Ammon's horn (tissue), 1 donor: ENCODE measurements around the gene KCNJ12.
"Not testable (repeated sequence)": the region's sequence is repeated elsewhere in the genome, so short reads cannot be mapped to it uniquely, and the experiment has no call there.

Experiments used
- DNase-seq: peaks from one replicate; pipeline ENCODE4 v3.0.0-alpha.2; 2016; ENCODE audit warnings: low spot score

The KCNJ12 gene

DNA sequence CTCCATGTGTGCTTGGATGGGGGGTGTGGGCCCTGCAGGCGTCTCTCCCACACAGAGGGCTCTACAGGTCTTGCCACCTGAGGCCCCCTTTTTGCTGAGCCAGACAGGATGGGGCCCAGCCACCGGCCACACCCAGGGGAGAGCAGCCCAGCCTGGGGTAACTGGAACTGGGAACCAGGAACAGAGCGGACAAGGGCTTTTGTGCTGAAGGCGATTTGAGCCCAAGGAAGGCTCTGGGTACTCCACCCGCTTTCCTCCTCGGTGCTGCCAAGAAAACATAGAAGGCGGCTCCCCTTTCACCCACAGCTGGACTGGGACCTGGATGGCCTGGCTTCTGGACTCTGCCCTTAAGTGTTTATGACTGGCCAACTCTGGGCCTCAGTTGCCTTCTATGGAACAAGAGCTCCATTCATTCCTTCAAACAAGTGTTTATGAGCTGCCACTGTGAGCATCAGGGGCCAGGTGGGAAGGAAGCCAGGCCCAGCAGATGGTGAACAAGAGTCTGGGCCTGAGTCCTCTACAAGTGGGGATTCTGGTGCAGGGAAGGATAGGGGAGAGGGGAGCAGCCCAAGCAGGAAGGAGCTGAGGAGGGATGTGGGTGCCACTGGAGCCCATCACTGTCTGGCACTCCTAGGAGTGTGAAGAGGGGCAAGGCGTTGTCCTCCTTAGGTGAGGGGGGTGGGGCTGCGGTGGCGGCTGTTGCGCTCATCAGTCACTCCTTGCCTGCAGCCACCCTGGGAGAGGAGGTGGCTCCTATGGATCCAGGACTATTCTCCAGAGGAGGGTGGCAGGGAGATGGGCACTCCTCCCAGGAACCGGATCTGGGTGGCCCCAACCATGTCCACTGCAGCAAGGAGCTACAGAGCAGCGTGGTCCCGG lies 46.4 kb downstream of the KCNJ12 start:
- not testable (repeated sequence) for DNase-seq

- DNase-seq = not testable (repeated sequence)
Observed at GRCh38 chr17:21423190-21423493, 47.0 kb downstream of the KCNJ12 start.

- DNase-seq = not testable (repeated sequence)
Observed at GRCh38 chr17:21424697-21425096, 48.5 kb downstream of the KCNJ12 start.

- no peak for DNase-seq
Observed at GRCh38 chr17:21425321-21425720, 49.2 kb downstream of the KCNJ12 start.

DNA sequence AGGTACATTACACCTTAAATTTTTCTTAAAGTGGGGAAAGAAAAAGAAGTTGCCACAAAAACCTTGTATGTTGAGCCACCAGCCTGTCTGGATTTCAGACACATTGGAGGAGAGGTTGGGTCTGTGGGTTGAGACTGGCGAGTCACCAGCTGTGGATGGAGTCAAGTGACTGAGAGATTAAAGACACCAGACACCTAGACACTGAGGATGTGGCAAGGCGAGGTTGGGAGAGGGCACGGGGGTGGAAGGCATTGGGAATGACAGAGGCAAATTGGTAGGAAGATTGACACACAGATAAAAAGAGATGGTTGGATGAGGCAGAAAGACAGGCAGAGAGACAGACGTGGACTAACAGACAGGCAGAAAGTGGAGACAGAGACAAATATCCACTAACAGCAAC lies 49.6 kb downstream of the KCNJ12 start:
- DNase-seq = no peak

GRCh38 chr17:21426246-21426645 lies 50.1 kb downstream of the KCNJ12 start:
- not testable (repeated sequence) for DNase-seq

DNA sequence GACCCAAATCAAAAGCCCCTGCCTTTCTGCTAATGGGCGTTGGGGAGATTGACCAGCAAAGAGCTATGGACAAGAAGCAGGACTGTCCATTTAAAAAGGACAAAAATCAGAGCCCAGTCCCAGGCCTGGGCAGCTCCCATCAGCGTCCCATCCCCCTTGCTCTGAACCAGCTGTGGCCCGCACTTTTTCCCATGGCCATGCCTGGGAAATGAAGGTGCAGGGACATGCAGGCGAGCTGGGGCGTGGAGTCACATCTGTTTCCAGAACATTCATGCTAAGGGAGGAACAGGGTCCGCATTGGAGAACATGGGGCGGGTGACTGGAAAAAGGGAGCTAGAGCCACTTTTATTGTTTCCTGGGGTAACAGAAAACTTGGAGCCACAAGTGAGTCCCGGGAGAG lies 50.7 kb downstream of the KCNJ12 start:
- DNase-seq = not testable (repeated sequence)

DNA sequence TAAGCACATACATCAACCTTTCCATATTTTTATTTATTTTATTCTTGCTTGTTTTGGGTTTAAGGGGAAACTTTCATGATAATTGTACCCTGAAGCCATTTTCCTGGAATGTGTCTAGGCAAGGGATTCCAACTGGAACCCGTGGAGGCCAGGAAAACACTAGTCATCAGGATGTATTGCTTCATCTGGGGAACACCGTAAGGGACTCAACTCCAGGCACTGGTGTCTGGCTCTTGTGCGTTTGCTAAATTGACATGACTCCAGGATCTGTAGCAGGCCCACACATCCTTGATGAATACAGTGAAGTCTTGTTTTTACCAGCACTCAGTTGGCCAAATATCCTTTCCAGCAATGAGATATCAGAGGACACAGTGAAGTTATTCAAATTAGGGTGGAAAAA lies 51.6 kb downstream of the KCNJ12 start:
- not testable (repeated sequence) for DNase-seq

DNA sequence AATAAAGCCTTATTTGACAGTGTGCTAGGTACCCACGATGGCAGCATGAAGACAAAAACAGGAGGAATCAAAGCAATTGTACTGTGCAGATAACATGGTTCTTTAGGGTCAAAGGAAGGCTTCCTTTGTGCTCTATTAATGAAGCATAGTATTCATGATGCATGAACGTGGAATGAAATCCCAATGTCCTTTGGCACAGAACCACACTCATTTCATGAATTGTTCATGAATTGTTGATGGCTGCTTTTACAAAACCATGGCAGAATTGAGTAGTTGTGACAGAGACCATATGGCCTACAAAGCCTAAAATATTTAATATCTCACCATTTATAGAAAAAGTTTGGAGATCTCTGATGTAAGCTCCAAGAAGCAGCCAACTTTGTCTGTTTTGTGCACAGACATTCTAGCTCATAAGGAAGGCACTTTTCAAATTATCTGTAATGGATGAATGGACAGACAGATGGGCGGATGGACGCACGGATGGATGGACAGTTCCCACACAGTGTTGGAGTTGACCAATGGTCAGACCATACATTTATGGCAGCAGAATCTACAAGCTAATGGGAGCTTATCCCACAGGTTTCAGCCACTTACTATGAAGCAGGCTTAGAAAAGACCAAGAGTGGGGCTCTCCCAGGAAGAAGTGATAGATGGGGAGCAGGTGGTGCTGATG lies 52.7 kb downstream of the KCNJ12 start:
- not testable (repeated sequence) for DNase-seq

GRCh38 chr17:21429921-21430628 lies 53.9 kb downstream of the KCNJ12 start:
- not testable (repeated sequence) for DNase-seq

DNA sequence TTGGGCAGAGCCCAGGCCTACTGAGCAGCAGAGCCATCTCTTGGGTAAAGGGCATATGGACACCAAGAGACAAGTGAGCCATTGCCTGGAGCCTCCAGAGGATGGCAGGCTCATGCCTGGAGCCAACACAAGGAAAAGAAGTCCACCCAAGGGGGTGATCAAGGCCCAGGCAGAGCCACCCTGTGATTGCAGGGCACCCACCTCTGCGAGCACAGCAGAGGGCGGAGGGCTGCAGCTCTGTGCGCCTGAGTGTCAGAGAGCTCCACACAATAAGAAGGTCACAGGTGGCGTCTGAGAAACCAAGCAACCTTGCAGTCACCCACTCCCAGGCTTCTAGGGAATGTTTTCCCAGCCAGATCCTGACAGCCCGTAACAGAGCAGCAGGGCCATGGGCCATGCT lies 57.8 kb downstream of the KCNJ12 start:
- DNase-seq = not testable (repeated sequence)

DNA sequence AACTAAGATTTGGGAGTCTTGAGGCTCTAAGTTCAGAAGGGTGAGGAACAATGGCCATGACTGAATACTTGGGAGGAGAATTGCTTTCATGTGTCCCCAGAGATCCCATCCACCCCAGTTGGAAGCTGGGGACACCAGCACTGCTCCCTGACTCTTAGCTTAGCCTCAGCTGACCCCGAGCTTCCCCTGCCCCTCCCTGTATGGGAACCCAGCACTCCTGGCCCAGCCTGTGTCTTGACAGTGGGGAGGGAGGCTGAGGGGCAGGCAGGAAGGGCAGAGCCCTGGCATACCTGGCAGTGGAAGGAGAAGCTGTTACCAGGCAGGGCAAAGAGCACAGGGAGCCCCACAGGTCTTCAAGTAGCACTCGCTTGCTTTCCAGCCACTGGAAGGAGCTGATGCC lies 58.8 kb downstream of the KCNJ12 start:
- not testable (repeated sequence) for DNase-seq

- DNase-seq = not testable (repeated sequence)
Observed at GRCh38 chr17:21436481-21436880, 60.3 kb downstream of the KCNJ12 start.

DNA sequence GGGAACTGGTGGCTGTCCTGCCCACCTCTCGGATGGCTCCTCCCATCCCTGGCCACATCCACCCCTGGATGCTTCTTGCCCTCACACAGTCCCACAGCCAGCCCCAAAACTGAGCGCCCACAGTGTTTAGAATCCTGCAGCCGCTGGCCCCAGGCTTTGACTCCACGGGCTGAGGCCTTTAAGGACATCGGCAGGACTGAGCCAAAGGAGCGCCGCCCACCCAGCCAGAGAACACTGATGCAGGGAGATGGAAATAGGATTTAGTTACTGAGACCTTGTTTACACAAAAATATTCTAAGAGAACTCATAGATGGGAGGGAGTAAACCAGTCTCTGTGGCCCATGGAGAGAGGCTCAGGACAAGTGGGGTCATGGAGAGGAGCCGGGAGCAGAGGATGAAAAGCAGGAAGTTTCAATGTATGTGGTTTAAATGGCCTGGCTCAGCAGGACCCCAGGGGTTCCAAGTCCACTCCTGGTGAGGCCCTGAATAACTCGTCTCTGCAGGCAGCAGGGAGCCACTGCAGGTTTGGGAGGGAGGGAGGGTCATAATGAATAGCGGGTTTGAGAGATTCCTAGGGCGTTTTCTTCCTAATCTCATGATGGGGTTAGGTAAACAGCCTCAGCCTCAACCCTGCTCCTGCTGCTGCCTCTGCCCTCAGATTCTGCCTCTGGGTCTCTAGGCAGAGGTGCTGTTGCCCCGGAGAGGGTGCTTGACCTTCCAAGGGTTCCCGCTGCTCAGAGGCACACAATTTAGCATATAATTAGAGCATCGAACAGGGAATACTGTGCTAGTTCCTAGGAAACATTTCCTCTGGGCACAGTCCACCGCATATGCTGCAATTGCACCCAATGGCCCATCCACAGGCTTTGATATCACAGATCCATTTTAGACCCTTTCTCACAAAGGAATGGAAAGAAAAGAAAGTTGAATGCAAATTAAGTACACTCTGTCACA lies 61.0 kb downstream of the KCNJ12 start:
- not testable (repeated sequence) for DNase-seq

DNA sequence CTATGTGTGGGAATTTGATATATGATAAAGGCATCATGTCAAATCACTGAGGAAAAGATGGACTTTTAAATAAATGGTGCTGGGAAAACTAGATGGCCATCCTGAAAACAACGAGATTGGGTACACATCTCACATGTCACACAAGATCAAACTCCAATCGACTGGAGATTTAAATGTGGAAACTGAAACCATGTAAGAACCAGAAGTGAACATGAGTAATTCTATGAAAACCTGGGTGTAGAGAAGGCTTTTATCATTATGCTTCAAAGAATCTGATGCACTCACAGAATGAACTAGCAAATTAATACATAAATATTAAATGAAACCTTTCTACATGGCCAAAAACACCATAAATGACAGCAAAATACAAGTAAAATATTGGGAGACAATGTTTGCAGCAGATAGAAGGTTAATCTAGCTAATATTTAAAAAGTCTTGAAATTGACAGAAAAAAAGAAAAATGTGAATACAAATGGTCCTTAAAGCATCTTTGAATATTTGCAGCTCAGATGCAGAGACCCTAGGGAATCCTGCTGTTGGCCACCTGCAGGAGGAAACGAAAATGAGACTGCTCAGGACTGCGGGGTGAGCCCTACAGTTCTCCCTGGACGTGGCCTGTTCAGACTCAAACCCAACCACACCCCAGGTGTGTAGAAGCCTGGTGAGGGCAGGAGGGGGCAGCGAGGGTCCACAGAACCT lies 62.3 kb downstream of the KCNJ12 start:
- not testable (repeated sequence) for DNase-seq

GRCh38 chr17:21439015-21439336 lies 62.8 kb downstream of the KCNJ12 start:
- not testable (repeated sequence) for DNase-seq

- no peak for DNase-seq
Observed at GRCh38 chr17:21445091-21445650, 69.0 kb downstream of the KCNJ12 start.

DNA sequence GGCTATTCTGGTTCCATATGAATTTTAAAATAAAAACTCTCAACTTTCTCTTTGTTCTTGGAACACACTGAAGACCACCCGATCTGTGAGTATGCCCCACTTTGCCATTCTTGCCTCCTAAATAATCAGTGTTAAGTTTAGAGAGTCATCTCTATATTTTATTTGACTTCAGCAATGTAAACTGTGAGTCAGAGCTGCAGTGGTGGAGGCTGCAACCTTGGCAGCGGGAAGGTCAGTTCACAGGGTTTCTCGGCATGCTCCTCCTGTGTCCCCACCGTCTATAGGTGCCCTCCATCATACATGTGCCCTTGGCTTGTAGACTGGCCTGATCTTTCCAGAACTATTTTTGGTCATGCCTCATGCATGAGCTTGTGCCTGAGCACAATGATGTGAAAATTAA lies 71.4 kb downstream of the KCNJ12 start:
- not testable (repeated sequence) for DNase-seq

DNA sequence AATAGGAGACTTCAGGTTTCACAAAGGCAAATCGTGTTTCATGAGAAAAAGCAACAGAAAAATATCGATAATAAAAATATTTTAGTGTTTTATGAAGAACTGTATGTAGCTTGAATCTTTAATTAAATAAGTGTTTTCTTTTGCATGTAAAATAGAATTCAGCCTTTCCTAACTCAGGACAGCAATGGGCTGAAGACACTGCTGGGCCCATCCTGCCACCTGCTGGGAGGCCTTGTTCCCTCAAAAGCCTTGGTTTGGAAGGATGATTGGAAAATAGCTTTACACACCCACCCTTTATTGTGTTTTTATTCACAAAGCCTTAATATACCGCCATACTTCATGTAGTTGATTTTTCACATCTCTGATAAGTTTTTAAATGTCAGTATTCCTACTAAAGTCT lies 73.7 kb downstream of the KCNJ12 start:
- DNase-seq = not testable (repeated sequence)

DNA sequence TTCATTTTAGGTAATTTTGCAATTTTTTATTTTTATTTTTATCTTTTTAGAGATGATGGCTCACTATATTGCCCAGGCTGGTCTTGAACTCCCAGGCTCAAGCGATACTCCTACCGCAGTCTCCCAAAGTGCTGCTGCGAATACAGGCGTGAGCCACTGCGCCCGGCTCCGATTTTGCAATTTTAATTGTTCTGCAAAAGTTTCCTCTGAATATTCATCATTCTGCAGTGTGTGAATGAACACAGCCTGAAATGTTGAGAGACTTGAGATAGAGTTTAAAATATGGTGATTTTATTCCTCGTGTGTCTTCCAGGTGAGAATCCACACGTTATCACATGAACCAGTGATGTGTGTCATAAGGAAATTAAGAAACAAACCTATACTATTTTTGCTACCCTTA lies 75.8 kb downstream of the KCNJ12 start:
- no peak for DNase-seq
